Medulla oblongata (tissue), 1 donor: Measurements from ENCODE around the gene IKZF2.
"Not testable (repeated sequence)": the region's sequence is repeated elsewhere in the genome, so short reads cannot be mapped to it uniquely, and the experiment has no call there.

Source experiments
- DNase-seq: peaks from one replicate; pipeline ENCODE4 v3.0.0-alpha.2; 2015; ENCODE audit errors: extremely low spot score

IKZF2 gene

DNA sequence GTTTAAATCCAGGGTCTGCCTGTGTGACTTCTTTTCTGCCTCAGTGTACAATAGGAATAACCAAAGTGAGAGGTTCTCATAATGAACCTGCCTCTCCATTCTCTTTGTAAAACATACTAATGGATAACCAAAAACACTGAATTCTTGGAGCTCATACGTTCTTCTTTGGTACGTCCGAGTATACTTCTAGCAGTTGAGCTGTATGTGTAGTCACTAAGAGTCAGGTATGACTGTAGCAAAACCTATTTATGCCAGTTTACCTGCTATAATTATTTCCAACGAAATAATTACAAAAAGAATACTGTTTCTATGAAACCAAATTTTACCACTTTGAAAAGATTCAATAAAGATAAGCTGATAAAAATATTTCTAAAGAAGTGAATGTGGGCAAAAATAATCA is 109.2 kb downstream of the IKZF2 start:
- DNase-seq = no peak

DNA sequence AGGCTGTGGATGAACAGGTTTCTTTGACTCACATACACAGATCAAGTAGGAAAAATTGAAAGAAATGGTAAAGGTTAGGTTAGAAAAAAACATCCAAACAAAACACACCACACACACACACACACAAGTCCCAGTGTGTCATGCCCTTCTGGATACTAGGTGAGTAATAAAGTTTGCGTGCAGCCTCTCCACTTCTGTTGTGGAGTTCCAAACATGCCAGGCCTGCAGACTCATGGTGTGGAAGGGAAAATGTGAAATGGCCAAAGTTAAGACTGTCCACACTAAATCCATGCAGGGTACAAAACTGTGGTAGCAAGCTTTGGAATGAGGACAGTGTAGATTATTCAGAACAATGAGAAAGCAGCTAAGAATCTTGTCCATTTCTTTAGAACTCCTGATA is 114.6 kb downstream of the IKZF2 start:
- DNase-seq = no peak

DNA sequence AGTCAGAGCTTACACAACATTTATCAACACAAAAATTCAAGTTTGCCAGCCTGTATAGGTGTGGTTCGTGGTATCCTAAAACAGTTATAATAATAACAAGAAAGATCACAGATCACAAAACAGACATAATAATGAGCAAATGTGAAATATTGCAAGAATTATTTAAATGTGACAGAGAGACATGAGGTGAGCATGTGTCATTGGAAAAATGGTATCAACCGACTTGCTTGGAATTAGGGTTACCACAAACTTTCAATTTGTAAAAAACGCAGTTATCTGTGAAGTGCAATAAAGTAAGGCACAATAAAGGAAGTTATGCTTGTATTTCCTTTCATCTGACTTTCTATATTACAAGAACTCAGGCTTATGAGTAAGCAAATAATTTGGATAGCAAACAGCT is 116.8 kb downstream of the IKZF2 start:
- no peak for DNase-seq

DNA sequence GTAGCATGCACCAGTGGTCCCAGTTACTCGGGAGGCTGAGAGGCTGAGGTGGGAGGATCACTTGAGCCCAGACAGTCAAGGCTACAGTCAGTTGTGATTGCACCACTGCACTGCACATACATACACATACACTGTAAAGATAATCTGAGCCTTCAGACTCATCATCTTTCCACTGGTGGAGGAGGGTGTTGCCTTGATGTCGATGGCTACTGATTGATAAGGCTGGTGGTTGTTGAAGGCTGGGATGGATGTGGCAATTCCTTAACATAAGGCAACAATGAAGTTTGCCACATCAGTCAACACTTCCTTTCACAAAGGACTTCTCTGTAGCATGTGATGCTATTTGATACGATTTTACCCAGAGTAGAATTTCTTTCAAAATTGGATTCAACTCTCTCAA is 118.8 kb downstream of the IKZF2 start:
- no peak for DNase-seq

DNA sequence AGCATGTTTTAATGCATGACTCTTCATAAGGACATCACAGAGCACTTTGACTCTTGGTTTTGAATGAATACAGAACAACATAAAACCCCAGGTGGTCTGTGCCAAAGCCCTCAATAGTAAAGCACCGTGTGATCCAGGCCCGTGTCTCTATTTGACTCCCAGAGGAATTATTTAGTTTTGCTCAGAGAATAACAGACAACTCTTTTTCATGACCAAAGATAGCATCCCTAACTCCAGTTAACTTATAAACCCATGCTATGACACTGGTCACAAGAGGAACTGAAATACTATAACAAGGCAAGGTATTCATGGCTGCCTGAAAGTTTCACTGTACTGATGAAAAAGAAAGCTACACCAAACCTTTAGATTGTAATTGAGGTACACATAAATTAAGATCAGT is 128.4 kb downstream of the IKZF2 start:
- no peak for DNase-seq

DNA sequence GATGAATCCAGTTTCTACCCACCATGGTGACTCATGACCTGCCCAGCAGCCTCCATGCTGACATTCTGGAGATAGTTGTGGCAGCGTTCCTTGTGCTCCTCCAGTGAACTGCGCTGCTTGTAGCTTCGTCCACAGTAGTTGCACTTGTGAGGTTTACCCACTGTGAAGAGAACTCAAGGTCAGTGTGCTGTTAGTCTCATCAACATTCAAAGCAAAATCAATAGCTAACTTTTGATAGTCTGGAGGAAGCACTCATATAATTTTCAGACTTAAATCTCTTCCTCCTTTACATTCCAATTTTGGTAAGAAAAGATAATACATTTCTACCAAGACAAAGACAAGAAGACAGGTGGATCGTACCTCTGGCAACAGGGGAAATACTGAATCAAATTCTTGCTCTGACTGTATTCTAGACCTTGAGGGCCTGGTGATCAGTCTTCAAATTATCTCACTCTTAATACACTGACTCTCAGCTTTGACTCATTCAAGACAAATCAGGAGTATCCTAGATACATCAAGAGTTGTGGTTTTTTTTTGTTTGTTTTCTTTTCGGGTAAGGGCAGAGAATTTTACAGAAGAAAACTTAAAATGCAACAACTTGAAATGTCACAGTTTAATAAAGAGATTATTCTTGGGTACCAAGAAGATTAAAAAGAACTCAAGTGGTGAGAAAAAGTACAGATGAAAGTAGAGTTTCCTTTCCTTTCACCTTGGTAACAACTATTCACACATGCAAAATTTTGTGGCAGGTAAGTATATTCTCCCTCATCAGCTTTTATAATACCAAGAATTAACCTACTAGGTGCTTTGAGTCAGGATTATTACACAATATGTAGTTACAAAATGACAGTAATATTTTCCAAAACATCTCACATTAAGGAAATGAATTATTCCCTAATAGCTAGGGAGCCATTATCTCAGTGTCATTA is 129.2 kb downstream of the IKZF2 start:
- no peak for DNase-seq

DNA sequence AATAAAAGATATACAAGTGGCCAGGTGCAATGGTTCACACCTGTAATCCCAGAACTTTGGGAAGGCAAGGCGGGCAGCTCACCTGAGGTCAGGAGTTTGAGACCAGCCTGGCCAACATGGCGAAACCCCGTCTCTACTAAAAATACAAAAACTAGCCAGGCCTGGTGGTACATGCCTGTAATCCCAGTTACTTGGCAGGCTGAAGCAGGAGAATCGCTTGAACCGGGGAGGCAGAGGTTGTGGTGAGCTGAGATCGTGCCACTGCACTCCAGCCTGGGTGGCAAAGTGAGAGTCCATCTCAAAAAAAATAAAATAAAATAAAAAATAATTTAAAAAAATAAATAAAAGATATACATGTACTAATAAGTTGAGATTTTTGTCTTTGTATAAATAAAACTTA is 130.5 kb downstream of the IKZF2 start:
- not testable (repeated sequence) for DNase-seq

DNA sequence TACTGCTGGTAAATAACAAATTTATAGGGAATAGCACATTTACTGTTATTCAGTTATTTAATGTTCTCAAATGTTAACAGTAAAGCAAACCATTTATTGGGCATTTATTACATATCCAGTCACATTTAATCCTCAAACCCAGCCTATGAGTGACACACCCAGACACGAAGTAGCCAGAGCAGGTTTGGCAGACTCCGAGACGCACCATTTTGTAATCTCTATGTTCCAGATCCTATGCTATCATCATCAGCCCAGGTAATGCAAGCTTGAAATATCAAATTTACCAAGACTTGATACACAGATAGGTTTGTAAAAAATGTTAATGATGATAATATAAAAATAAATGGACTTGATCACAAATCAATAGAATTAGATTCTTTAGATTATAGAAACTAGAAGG is 131.1 kb downstream of the IKZF2 start:
- DNase-seq = no peak

DNA sequence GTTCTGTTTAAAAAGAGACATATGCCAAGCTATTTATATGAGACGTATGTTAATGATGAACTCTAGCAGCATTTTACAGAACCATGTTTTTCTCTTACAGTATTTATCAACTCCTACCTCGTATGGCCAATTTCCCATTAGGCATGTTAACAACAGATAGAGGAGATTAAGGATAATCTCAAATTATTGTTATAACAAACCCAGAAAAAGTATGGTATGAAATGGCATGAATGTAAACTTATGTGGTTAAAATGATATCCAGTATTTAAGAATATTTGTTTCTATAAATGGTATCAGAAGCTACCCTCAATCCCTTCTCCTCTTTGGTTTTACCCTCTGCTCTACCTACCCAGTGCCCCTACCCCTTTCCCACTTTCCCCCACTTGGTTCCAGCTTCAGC is 132.0 kb downstream of the IKZF2 start:
- no peak for DNase-seq

DNA sequence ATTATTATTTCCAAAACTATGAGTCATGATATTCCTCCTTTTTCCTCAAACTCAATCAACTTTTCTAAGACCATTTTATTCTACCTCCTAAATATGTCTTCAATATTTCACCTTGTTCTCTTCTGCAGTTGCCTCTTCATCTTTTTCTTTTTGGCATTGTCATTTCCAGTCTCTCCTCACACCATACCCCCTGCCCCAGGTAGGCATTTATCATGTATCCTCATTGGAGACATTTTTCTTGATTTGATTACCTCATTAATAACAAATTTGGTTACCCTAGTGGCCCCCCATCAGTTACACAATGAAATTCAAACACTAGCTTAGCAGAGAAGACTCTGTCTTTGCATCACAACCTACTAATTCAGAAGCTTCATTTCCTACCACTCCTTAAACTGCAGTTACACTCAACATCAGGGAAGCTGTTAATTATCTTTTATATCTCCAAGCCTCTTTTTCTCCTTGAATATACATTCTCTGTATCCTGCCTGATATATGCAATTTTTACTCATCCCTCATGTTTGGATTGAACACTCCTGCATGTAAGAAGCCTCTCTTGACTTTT is 133.0 kb downstream of the IKZF2 start:
- no peak for DNase-seq

DNA sequence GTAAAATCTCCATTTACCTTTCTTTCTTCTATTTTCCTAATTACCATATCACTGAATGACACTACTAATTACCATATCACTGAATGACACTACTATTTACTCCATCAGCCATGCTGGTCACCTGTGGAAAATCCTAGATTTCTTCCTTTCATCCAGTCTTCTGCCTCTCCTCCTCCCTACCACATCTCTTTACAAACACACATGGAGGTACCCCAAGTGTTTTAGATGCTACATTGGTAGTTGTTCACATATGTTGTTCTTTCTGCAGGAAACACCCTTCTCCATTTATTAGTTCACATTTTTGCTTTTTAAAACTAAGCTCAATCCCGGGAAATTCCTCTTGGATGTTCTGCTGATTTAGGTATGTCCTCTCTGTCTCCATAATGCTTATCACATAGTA is 134.0 kb downstream of the IKZF2 start:
- DNase-seq = no peak

DNA sequence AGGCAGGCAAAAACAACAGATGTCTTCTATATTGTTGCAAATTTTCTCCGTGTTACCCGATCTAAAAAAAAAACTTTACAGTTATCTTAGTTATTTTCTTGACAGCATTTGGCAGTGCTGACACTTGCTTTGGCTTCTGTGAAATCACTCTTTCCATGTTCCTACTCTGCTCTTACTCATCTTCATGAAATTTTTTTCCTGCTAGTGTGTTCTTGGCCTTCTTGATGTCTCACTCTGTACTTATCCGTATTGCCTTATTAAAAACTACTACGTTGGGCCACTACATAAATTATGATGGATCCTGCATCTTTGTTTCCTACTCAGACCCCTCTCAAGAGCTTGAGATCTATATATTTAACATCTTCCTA is 134.4 kb downstream of the IKZF2 start:
- DNase-seq = no peak

DNA sequence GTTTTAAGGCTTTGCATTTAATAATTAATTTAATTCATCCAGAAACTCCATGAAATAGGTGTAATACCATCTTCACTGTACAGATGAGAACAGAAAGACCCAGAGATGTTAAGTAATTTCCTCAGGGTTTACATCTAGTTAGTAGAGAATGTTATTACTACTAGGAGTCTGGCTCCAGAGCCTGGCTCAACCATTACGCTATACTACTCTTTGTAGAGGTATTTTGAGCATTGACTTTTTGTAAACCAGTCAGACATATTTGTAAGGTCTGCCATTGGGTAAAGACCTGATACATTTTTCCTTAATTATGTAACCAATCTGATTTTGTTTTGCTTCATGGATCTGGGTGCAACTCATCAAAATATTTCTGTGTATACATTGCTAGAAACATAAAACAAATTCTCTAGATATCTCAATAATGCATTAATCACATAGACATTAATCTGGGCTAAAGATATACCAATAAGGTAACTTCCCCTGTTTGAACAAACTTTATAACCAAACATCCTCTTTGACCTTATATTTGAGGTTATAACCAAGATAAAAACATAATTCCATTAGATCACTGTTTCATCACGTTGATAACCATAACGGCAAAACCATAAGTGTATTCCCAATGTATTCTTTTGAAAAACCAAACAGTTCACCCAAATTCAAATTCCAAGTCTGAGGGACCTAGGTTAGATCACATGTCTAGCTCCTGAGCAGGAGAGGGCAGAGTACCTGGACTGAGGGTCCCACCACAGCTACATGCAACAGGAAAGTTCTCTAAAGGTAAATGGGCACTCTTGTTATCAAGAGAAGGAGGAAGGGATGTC is 135.0 kb downstream of the IKZF2 start:
- no peak for DNase-seq

DNA sequence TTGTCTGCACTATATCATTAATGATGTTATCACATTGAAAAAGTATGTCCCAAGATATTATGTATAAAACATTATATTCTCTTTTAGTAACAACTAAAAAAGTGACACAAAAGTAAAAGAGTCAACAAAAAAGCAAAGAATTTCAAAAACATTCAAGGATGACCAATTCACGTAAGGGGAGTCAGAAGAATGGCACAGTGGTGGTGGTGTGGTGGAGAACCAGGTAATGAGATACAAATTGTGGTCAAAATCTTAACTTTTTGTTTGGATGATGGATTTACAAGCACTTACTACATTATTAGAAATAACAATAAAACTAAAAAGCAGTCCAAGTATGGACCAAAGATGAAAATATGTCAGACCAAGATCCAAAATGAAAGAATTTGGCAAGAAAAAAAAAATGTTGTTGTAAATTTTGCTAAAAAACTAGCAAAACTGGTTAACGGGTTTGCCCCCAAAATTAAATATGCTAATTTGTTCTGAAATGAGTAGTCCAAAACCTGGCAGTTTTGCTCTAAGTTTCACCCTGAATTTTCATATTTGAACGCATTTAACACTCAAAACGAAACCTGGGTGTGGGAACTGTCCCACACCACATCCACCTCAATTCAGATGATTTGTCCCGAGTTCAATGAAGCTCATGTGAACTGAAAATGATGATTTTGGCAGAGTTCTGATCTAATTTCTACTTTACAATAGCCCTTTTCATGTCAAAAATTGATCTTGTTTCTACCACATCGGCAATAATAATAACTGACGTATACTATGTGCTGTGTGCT is 135.8 kb downstream of the IKZF2 start:
- no peak for DNase-seq

DNA sequence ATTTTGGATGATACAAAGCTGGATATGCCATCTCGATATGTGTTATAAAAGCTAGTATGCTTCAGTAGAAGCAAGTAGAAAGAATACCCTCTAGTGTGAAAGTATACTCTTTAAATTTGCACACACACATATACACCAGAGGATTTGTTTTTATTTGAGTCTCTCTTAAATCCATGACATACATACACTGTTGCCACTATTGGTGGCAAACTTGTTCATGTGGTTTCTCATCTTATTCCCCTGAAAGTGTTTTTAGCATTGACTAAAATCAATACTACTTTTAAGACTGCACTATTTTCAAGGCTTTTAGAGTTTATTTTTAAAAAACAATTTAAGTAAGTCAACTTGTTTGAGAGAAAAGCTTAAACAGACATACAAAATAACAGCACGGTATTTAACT is 137.4 kb downstream of the IKZF2 start:
- no peak for DNase-seq

DNA sequence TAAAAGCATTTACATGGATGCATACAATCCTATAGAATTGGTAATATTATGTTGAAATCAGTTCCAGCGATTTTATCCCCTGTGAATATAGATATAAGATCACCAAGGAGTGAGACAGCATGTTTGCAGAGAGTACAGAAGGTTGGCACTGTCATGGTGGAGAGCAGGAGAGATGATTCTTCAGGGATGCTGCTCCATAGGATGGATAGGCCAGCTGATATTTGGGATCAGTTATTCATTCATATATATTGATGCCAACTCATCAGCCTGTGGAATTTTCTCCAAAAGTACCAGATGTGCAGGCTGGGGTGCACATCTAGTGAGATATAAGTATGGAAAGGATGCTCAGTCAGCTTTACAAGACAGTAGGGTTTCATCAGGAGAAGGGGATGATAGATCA is 139.9 kb downstream of the IKZF2 start:
- DNase-seq = no peak

DNA sequence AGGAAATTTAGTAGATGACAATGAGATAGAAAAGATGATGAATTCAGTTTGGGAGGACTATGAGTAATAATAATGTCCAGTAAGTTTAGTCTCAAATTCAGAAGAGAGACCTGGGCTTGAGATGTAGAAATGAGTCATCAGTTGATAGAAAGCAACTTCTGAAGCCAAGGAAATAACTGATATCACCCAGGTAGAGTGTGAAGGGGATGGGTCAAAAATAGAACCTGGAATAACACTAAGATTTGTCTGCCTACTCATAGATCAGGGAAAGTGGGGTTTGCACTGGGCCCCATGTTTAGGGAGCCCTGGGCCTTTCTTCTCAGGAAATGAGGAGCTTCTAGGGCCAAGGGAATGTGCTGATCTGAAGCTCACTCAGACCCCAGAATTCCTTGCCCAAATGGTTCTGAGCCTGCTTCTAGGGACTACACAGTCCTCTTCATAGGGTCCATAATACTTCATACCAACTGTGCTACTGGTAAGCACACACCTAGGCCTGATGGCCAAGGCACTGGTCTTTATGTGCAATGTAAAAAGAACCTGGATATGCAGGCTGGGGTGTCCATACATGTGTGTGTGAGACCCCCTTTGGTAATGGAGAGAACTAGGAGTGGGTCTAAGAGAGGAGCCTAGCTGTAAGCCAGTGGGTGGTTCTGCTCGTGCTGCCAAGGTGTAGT is 141.2 kb downstream of the IKZF2 start:
- no peak for DNase-seq

DNA sequence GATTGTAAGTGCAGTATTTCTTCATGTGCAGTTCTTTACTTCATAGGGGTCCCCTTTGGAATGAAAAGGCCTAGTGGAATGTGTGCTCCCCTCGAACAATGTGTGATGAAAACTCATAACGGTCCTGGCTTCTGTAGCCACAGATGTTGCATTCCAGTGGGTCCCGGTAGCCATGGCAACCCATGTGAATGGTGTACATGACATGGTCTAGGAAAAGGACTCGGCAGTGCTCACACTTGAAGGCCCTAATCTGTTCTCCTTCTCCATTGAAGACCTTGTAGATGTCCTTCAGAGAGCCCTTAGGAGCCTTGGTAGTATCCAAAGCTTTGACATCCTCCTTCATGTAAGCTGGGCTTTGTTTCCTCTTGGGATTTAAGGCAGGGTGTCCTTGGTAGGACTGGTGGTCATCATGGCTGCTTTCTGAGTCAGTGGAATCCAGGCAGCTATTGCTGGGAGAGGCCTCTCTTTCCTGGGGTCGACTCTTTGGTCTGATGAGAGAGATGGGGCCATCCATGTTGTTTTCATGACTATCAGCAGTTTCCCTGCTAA is 144.0 kb downstream of the IKZF2 start:
- no peak for DNase-seq

DNA sequence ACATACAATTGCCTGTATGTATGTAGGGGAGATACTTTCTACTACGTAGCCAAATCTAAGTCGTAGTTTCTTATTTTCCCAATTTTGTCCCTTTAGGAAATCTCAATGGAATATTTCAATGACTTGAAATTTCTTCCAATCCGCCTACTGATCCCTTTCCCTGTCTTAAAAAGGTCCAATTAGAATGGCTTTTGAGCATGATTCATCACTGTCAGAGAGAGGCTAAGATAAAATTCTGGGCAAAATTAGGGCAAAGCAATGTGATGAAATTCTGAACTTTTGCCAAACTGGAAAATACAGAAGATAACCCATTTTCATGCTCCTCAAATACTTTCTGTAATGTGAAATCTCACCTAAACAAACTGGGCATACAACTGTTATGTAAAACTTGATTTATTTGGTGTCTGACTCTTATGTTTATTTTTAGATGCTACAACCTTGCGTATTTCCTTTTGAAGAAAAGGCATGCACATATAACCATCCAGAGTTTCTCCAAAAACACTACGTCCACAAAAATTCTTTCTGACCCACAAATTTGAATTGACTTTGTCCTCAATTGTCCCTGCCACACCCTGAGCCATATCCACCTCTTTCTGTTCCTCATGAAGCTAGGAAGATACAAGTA is 147.1 kb downstream of the IKZF2 start:
- DNase-seq = no peak

DNA sequence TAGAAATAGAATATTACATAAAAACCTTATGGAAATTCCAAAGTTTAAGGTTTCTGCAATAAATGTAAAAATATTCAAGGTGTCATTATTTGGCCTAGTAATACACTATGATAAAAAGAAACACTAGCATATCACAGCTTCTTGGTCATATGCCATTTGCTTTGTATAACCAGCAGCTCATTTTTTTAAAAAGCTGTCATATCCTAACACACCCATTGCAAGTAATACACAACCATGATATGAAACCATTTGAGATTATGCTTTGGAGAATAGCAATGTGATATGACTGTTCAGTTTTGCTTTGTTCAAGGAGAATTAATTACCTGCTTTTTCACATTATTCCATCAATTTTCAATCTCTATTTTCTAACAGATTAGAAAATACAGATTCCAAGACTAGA is 149.0 kb downstream of the IKZF2 start:
- DNase-seq = no peak
